NCI-H446 treated with DMSO at 0.1 percent for 48 hours (cell line): Measurements from ENCODE around the gene PTPN11.

Experiments
- DNase-seq: peaks from one replicate; lab custom pipeline; 2025; lab: John Stamatoyannopoulos, UW

The PTPN11 gene

DNA sequence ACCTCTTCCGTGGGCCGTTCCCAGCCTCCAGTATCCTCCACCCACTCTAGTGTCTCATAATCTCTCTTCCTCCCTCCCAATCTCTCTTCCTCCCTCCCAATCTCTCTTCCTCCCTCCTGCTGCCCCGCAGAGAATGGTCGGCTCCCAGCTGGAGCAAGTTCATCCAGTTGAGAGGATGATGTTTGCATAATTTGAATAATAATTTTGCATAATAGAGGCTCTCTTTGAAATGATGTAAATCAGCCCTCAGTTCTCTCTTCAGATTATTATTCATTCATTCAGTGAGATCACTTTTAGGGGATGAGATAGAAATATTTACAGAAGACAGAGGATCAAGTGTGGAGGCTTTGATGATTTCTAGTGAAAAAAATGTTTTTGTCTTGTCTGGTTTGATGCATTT, 125.0 kb downstream of the PTPN11 start:
- no peak for DNase-seq

DNA sequence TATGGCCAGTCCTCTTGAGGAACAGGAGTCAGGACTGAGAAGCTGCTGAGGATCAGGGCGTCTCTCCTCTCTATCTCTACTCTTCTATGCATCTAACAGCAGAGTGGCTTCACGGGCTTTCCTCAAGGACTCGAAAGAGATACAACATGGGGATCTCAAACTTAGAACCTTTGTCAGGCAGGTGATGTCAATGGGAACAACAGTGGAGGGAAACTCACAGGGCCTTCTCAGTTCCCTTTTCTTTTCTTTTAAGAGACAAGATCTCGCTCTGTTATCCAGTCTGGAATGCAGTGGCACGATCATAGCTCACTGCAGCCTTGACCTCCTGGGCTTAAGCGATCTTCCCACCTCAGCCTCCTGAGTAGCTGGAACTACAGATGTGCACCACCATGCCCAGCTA, 127.6 kb downstream of the PTPN11 start:
- DNase-seq: no peak

DNA sequence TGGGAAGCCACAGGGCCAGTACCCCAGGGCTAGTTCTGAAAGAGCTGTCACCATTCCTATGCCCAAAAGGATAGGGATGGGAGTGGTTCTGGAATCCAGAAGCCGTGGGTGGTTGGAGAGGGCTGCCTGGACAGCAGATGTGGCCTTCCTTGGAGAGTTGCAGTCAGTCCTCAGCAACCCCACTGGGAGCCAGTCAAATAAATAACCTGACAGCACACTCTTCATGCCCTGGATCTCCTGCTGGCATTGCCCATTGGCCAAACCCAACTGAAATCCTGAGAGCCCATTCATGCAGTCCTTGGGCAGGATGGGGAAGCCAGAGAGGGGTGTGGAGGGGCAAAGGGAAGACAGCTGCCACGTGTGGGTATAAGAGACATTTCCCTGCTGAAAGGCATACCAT, 128.2 kb downstream of the PTPN11 start:
- no peak for DNase-seq

DNA sequence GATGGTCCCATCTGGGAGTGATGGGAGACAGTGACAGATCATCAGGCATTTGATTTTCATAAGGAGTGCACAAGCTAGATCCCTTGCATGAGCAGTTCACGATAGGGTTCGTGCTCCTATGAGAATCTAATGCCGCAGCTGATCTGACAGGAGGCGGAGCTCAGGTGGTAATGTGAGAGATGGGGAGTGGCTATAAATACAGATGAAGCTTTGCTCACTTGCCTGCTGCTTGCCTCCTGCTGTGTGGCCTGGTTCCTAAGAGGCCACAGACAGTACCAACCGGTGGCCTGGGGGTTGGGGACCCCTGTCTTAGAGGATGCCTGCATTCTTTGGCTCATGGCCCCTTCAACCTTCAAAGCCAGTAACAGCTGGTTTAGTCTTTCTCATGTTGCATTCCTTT, 130.3 kb downstream of the PTPN11 start:
- DNase-seq: no peak

DNA sequence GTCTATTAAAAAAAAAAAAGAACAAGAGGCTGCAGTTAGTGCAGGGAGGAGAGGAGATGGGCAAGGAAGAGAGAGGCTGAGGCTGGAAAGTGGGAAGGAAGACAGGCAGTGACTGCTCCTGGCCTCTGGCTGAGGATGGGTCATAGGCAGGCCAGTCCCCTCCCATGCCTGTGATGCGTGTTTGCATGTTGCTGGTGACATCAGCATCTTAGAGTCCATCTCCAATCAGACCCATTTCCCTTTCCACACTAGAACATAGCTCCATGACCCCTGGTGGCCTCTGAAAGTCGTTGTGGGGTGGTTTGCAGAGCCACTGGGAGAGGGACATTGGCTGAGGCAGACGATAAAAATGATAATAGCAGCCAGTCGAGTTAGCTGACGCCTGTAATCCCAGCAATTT, 132.9 kb downstream of the PTPN11 start:
- no peak for DNase-seq

DNA sequence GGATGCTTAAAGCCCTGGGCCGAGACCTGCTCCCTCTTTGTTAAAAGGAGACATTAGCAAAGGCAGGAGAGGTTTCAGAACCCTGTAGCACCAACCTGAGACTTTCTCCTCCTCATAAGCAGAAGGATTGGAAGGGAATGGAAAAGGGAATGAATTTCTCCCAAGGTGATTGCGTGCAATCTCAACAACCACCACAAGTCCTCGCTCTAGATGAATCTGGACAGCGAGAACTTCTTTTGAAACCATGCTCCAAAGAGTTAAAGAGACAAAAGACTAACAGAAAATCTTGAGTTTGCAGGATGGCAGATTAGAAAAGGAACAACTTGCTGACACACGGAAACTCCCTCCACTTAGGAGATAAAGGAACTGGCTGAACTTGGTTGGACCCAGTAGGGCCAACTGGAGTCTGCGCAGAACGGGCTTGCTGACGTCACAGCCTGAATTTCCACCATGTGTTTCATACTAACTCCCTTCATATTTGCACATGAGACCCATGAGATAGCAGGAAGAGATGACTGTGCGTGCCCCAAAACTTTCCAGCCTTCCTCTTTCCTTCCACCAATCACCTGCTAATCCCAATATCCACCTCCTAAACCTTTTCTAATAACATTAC, 137.0 kb downstream of the PTPN11 start:
- no peak for DNase-seq

DNA sequence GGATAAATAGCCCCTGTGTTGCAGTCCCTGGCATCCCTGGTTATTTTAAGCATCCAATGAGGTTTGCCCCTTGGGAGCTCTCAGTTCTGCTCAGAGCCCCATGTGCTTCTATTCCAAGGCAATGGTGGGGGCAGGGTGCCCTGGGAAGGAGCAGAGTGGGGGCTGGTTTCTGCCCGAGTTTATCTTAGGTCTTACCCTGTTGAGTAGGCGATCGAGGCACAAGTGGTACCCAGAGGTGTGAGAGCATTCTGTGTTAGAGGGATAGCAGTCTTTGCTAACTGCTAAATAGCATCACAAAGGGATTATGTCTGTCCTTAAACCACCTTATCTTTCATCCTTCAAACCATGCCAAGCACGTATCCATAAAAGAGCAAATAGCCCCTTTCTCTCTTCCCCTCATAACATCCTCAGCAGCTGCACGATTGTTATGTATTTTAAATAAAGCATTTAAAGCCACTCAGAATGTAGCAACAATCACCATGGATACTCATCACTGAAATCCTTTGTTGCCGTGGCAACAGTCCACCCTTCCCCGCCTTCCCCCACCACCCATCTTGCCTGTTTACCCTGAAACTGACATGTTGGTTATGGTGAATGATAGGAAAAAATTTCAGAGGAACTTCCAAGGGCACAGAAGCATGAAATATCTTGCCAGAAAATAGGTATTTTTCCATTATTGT, 139.3 kb downstream of the PTPN11 start:
- DNase-seq: peak; percentile 3
